ENCODE results near the gene CDAN1. TPM values are rescaled to one million over a fixed set of nuclear protein-coding genes. Genes with fewer than 3 reads are reported as not detected.
A peak's percentile ranks its signal among the peaks of the same experiment; 100 is the strongest.

The CDAN1 gene
- total and polyA plus RNA-seq, 2 of the 4 experiments (the other 2 are of a cell fraction) = 4.7 to 5.6 TPM

GRCh38 chr15:42716626-42717025, 20.3 kb downstream of the CDAN1 start:
- peaks cover 11% of the 10 kb centered on the region; the same call in 1 of the 2 replicates for H3K9me1 ChIP-seq (ENCODE audit: insufficient read depth, low read length)
- H4K20me1 ChIP-seq (ENCODE audit: insufficient read depth, low read length) = no peaks in the 10 kb centered on the region
- H3K4ac ChIP-seq (ENCODE audit: low read depth, low read length) = no peak overlapping the region
- H2AK5ac ChIP-seq (ENCODE audit: low read depth, low read length) = no peak overlapping the region
- H2BK120ac ChIP-seq (ENCODE audit: low read depth, low read length) = no peak overlapping the region
- POLR2A ChIA-PET (ENCODE audit: unreplicated experiment) = no interaction called here
- no peak overlapping the region for H3K4me2 ChIP-seq (ENCODE audit: low read depth, low read length)
- H3K27me3 ChIP-seq (ENCODE audit: control insufficient read depth, insufficient read depth, low read length) = no peaks in the 10 kb centered on the region
- no peak overlapping the region for H3K9ac ChIP-seq (ENCODE audit: low read depth, low read length)
- H3K36me3 ChIP-seq (ENCODE audit: control insufficient read depth, insufficient read depth, low read length) = peaks cover 24% of the 10 kb centered on the region
- no peak overlapping the region; the same call in 1 of the 2 replicates for H3K14ac ChIP-seq (replicated peaks; ENCODE audit: low read depth, low read length)
- H4K91ac ChIP-seq (ENCODE audit: insufficient read depth, low read depth, low read length) = no peak overlapping the region
- ATAC-seq (ENCODE audit: low read depth) = peak; percentile 72
- H3K4me1 ChIP-seq (ENCODE audit: control insufficient read depth, insufficient read depth, low read length) = peaks cover 5% of the 10 kb centered on the region
- no CpG with 5 or more reads among the region's 2 CpGs for WGBS, 2 experiments (ENCODE audit: extremely low coverage in 2 of 2, insufficient read length in 1 of 2)
- TF ChIP-seq NFE2L2 (IDR thresholded peaks at IDR 0.05; ENCODE audit: low read depth, low read length) (no peak), MAFK (IDR thresholded peaks at IDR 0.05; ENCODE audit: low read depth, low read length) (no peak), BHLHE40 (IDR thresholded peaks at IDR 0.05; ENCODE audit: low read depth, low read length) (no peak), RAD21 (IDR thresholded peaks at IDR 0.05; ENCODE audit: low read length) (no peak), USF2 (IDR thresholded peaks at IDR 0.05; ENCODE audit: low read depth, low read length) (no peak), MAZ (IDR thresholded peaks at IDR 0.05; ENCODE audit: borderline replicate concordance, low read depth, low read length) (no peak), RCOR1 (IDR thresholded peaks at IDR 0.05; ENCODE audit: insufficient replicate concordance, low read length) (no peak), POLR2A (IDR thresholded peaks at IDR 0.05; ENCODE audit: low read depth, low read length) (no peak), CTCF (conservative IDR thresholded peaks at IDR 0.05; ENCODE audit: low read depth, low read length) (no peak), MXI1 (IDR thresholded peaks at IDR 0.05; ENCODE audit: borderline replicate concordance, low read depth, low read length) (no peak), FOS (IDR thresholded peaks at IDR 0.05; ENCODE audit: low read depth, low read length) (no peak), SMC3 (IDR thresholded peaks at IDR 0.05; ENCODE audit: low read depth, low read length) (no peak), CHD1 (IDR thresholded peaks at IDR 0.05; ENCODE audit: low read depth, low read length) (no peak), RFX5 (IDR thresholded peaks at IDR 0.05; ENCODE audit: low read depth, low read length) (no peak), CEBPB (IDR thresholded peaks at IDR 0.05; ENCODE audit: low read depth, low read length) (no peak)
- TF ChIP-seq, protein P1, sequence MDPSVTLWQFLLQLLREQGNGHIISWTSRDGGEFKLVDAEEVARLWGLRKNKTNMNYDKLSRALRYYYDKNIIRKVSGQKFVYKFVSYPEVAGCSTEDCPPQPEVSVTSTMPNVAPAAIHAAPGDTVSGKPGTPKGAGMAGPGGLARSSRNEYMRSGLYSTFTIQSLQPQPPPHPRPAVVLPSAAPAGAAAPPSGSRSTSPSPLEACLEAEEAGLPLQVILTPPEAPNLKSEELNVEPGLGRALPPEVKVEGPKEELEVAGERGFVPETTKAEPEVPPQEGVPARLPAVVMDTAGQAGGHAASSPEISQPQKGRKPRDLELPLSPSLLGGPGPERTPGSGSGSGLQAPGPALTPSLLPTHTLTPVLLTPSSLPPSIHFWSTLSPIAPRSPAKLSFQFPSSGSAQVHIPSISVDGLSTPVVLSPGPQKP (IDR thresholded peaks at IDR 0.05; ENCODE audit: borderline replicate concordance, low read depth, low read length) = no peak
- H4K8ac ChIP-seq (ENCODE audit: low read depth in 2 of 2, low read length in 2 of 2) = no peak overlapping the region
- H3K27ac ChIP-seq (ENCODE audit: insufficient read depth, low read length) = no peak overlapping the region
- H2BK5ac ChIP-seq (ENCODE audit: low read depth, low read length, poor library complexity, severe bottlenecking) = no peak overlapping the region
- H3K9me3 ChIP-seq (ENCODE audit: control insufficient read depth, insufficient read depth, low read length) = no peaks in the 10 kb centered on the region
- intact Hi-C loops (cut with micrococcal nuclease) = no loop called here
- in situ Hi-C loops (cut with MboI; ENCODE audit: low sequenced_read_pairs) = no loop called here
- no peak overlapping the region for H3K56ac ChIP-seq (ENCODE audit: extremely low read depth, insufficient read depth, low read length)
- no peak overlapping the region for H3K18ac ChIP-seq (ENCODE audit: low read depth, low read length)
- H2BK20ac ChIP-seq (ENCODE audit: low read depth, low read length) = no peak overlapping the region
- dilution Hi-C loops (cut with HindIII; ENCODE audit: low sequenced_read_pairs, unreplicated experiment) = no loop called here
- peak overlapping the region; percentile 39 for H2AFZ ChIP-seq (replicated peaks; ENCODE audit: low read length, poor library complexity)
- BruUV-seq (replicated peaks) = no TSS peak
- peak overlapping the region; percentile 33 for H2AK9ac ChIP-seq (replicated peaks; ENCODE audit: low read depth, low read length, poor library complexity)
- H2BK15ac ChIP-seq (ENCODE audit: low read depth, low read length) = no peak overlapping the region
- DNase-seq = peak; percentile 32
- CTCF ChIA-PET = no interaction called here
- peaks cover 0 to 13% of the 10 kb centered on the region in 2 experiments; a peak in 1 of 4 replicates for H3K79me1 ChIP-seq (ENCODE audit: low read depth in 1 of 2, low read length in 2 of 2)
- no peak overlapping the region for H3K23ac ChIP-seq (ENCODE audit: low read depth, low read length)
- no peak overlapping the region for H3K4me3 ChIP-seq (ENCODE audit: insufficient read depth, low read depth, low read length)
- H4K5ac ChIP-seq (ENCODE audit: low read depth, low read length) = no peak overlapping the region

All from IMR-90 (cell line).